IPS-NIHi11 (cell line): ENCODE data around the gene GNB3.

ENCODE experiments used
- DNase-seq: peaks from one replicate; pipeline ENCODE4 v3.0.0; 2012; ENCODE audit warnings: mixed read lengths, low spot score

Gene GNB3

DNA sequence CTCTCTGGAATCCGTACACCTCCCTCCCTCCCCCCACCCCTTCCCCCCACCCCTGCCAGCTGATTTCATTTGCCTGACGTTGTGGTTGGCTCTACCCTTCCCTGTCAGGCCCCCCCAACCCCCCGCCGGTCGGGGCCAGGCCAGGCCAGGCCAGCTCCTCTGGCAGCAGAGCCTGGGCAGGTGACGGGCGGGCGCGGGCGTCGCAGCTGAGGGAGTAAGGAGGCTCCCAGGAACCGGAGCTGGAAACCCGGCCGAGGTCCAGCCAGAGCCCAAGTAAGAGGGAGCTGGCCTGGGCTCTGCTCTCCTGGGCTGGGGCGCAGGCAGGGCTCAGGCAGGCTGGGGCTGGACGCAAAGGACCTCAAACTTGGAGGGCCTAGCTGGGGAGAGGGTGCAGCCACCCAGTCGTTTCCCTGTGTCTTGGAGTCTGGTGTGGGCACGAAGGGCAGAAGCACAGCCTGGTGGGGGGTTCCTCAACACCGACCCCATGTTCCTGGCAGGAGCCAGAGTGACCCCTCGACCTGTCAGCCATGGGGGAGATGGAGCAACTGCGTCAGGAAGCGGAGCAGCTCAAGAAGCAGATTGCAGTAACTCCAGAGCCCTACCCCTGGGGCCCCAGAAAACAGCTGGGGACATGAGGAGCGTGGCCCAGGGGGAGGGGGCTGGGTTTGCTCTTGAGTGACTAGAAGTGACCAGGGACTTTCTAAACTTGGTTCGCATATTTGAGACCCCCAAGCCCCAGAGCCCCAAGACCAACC is at the start of gene GNB3:
GNB3 (plus strand) TSS at position 165 of the 755 bp plus-strand sequence; CDS start at position 528, 363 bp downstream.
- DNase-seq = no peak

DNA sequence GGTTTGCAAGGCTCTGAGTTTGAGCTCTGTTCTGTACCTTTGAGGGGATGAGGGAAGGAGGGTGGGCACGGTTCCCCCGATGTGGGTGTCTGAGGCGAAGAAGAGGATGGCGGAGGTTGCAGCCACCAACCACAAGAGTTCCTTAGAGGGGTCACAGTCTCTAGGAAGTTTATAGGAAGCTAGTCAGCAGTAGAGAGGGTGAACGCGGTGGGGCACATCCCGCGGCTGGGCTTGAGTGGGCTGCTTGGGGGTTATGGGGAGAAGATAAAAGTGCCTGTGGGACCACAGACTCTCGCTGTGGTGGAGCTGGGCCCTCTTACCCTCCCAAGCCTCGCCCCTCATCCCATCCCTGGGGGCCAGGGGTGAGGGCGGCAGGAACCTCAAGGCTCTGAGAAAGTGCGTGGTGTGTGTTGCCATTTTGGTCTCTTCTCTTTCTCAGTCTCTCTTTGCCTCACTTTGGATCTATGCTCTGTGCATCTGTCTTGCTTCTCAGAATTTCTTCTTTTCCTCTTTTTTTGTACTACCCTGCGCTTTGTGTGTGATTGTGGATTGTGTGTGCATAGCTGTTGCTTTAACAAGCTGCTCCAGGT is 48.7 kb upstream of the GNB3 start:
- DNase-seq = no peak

DNA sequence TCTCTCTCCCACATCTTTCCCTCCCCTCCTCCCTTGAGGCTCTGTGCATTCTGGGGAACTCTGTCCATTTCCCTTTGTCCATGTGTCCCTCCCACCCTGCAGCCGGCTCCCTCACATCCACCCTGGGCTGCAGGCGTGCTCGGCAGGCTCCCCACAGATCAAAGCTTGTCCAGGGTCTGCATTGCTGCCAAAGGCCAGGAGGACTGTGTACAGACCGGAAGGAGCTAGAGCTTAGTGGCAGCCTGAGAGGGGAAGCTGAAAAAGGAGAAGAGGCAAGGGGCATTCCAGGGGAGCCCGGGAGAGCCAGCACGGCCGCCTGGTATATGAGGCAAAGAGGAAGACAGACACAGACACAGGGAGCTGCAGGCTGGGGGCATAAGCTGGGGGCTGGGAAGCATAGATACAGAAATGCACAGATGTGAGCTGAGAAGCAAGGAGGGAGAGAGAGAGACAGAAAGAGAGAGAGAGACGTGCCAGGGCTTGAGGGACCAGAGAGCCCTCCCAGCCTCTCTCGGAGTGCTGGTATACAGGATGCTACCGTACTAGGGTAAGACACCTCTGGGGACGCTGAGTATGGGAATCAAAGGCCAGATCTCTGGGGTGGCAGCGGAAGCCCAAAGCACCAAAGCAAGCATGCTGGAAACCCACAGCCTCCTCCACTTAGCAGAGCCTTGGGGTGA is 48.1 kb upstream of the GNB3 start:
- DNase-seq = peak; percentile 28

DNA sequence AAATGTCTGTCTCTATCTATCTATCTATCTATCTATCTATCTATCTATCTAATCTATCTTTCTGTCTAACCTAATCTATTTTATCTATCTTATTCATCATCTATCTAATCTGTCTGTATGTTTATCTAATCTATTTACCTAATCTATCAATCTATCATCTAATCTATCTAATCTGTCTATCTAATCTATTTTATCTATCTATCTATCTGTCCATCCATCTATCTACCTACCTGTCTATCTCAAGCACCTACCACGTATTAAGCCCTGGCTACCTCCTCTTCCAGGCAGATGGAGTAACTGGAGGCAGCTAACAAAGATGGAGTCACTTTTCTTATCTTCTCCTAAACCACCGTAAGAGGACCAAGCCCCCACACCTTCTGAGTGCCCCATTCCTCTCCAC is 45.6 kb upstream of the GNB3 start:
- no peak for DNase-seq

DNA sequence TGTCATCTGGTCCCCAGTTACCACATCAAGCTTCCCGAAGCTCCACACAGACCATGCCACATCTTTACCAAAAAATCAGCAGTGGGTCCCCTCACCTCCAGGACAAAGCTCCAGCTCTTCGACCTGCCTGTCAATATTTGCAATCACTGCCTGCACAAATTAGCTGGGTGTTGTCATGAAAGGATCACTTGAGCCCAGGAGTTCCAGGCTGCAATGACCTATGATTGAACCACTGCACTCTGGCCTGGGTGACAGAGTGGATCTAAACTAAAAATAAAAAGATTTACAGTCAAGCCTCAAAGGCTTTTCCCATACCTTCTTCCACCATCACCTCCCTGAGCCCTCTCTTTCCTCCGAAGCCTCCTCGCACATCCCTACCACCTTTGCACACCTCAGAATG is 44.1 kb upstream of the GNB3 start:
- DNase-seq = no peak

DNA sequence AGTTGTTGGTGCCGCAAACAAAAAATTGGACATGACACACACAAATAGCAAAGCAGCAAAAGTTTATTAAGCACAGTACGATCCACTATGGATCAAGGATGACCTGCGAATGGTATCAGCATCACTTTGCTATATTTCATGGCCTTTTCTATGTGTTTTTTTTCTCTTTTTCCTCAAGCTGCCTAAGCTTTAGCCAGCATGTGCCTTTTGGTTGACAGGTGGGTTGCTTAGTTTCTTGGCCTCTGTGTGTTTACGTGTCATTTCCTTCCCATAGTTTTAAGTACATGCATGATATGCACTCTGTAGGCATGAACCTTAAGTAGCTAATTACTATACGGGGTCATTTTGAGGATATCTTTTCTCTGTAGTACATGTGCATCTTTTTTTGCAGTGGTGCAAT is 41.6 kb upstream of the GNB3 start:
- no peak for DNase-seq

DNA sequence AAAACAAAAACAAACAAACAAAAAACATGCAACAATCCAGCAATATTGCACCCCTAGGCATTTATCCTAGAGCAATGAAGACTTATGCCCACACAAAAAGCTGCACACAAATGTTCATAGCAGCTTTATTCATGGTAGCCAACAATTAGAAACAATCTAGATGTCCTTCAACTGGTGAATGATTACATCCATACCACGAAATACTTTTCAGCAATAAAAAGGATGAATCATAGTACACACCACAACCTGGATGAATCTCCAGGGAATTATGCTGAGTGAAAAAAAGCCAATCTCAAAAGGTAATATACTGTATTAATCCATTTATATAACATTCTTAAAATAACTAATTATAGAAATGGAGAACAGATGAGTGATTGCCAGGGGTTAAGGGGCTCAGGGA is 33.6 kb upstream of the GNB3 start:
- no peak for DNase-seq

DNA sequence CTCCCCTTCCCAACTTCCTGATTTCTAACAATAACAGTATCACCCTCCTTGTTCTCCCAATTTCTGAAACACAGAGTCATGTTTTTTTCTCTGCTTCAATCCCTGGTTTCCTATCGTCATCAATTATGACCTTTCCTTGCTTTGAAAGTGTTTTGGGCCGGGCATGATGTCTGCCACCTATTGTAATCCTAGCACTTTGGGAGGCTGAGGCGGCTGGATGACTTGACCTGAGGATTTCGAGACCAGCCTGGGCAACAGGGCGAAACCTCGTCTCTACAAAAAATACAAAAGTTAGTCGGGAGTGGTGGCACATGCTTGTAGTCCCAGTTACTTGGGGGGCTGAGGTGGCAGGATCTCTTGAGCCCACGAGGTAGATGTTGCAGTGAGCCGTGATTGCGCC is 31.7 kb upstream of the GNB3 start:
- no peak for DNase-seq

DNA sequence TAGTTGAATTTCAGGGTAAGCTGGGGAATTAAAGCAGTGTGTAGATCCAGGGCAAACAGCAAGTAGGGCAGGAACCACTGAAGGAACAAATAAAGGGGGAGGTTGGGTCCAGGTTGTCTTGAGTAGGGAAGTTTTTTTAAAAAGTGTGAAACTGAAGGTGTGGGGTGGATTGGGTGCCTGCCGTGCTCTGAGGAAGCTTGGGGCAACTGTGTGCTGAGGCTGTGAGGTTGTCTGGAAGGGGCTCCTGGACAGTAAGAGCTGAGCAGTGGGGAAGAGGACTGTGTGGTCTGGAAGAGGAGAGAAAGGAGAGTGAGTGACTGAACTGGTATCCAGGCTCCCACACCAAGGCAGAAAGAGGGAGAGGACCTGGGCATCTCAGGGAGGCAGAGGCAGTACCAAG is 30.0 kb upstream of the GNB3 start:
- no peak for DNase-seq

DNA sequence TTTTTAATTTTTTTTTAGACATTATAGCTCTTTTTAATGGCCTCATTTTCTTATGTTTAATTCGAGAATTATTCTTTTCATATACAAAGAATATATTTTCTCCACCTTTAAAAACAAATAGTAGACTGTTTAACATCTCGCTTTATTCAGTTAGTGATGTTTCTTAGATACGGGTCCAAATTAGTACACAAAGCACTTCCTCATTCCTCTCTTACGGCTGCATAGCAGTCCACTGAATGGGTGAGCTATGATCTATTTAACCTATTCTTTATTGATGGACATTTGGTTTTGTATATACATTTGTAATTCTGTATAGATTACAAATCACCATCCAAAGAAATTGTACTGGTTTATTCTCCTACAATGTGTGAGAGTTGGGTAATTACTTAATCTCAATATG is 27.4 kb upstream of the GNB3 start:
- DNase-seq = no peak

DNA sequence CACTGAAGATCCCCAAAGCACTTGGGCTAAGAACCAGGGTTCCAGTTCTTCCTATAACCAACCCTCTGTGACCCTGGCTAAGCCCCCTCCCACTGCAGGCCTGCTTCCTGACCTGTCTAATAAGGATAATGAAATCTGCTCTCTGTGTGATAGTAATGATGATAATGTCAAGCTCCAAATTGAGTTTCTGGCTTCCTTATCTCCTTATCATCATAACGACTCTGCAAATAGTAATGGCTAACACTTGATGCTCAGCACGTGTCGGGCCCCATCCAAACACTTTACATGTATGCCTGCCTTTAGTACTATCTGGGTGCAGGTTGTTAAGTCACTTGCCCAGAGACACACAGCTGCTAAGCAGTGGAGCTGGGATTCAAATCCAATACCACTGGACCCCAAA is 24.1 kb upstream of the GNB3 start:
- no peak for DNase-seq

DNA sequence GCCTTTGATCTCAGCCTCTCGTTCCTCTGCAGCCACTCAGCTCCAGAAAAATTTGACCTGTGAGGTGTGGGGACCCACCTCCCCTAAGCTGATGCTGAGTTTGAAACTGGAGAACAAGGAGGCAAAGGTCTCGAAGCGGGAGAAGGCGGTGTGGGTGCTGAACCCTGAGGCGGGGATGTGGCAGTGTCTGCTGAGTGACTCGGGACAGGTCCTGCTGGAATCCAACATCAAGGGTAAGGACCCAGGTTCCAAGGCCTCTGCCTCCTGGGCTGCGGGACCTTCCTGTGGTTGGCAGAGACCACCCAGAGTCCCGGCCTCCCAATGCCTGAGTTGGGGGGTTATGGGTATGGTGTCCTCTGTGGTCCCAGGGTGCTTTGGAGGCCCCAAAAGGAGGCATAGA is 23.6 kb upstream of the GNB3 start:
- no peak for DNase-seq

DNA sequence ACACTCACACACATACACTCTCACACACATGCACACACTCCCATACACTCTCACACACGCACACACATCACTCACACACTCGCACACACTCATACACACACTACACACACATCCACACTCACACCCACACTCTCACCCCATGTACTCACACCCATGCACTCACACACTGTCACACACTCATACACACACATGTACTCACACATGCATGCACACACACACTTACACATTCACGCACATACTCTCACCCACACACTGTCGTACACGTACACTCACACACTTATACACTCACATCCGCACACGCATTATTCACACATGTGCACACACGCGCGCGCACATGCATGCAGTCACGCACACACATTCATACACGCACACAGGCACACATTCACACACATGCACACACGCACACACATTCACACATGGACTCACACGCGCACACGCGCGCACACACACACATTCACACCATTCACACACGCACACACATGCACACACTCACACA is 23.0 kb upstream of the GNB3 start:
- DNase-seq = no peak

DNA sequence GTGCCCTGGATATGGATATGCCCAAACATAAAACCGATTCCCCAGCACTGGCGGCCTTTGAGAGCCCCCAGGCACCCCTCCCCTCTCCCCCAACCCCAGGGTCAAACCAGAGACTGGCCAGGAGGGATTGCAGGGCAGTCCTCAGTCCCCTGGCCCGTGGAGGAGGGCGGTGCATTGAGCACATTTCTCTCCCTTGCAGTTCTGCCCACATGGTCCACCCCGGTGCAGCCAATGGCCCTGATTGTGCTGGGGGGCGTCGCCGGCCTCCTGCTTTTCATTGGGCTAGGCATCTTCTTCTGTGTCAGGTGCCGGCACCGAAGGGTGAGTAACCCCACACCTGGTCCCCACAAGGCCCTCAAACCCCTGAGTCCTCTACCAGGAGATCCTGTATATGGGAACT is 22.5 kb upstream of the GNB3 start:
- peak; percentile 73 for DNase-seq

DNA sequence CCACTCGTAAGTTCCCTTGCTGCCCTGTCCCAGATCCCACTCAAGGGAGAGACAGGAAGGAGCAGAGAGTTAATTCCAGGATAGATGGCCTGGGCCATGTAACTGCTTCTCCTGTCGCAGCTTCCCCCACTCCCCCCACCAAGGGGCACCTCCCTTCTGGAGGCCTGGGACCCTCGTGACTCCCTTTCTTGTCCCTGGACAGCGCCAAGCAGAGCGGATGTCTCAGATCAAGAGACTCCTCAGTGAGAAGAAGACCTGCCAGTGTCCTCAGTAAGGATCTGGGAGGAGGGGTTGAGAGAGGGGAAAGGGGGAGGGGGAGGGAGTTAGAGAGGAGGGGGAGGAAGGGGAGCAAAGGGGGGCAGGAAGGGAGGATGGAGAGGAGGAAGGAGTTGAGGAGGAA is 22.1 kb upstream of the GNB3 start:
- DNase-seq = no peak

DNA sequence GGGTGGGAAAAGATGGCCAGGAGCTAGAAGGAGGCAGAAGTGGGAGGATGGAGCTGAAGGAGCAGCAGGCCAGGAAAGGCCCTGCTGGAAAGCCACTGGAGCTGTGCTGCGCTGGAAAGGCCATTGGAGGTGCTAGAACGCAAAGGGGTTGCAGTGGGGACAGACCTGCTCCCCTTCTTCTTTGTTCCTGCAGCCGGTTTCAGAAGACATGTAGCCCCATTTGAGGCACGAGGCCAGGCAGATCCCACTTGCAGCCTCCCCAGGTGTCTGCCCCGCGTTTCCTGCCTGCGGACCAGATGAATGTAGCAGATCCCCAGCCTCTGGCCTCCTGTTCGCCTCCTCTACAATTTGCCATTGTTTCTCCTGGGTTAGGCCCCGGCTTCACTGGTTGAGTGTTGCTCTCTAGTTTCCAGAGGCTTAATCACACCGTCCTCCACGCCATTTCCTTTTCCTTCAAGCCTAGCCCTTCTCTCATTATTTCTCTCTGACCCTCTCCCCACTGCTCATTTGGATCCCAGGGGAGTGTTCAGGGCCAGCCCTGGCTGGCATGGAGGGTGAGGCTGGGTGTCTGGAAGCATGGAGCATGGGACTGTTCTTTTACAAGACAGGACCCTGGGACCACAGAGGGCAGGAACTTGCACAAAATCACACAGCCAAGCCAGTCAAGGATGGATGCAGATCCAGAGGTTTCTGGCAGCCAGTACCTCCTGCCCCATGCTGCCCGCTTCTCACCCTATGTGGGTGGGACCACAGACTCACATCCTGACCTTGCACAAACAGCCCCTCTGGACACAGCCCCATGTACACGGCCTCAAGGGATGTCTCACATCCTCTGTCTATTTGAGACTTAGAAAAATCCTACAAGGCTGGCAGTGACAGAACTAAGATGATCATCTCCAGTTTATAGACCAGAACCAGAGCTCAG is 21.4 kb upstream of the GNB3 start:
- no peak for DNase-seq

DNA sequence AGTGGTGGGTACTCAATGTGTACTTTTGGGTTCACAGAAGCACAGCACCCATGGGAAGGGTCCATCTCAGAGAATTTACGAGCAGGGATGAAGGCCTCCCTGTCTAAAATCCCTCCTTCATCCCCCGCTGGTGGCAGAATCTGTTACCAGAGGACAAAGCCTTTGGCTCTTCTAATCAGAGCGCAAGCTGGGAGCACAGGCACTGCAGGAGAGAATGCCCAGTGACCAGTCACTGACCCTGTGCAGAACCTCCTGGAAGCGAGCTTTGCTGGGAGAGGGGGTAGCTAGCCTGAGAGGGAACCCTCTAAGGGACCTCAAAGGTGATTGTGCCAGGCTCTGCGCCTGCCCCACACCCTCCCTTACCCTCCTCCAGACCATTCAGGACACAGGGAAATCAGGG is 20.6 kb upstream of the GNB3 start:
- DNase-seq = no peak

DNA sequence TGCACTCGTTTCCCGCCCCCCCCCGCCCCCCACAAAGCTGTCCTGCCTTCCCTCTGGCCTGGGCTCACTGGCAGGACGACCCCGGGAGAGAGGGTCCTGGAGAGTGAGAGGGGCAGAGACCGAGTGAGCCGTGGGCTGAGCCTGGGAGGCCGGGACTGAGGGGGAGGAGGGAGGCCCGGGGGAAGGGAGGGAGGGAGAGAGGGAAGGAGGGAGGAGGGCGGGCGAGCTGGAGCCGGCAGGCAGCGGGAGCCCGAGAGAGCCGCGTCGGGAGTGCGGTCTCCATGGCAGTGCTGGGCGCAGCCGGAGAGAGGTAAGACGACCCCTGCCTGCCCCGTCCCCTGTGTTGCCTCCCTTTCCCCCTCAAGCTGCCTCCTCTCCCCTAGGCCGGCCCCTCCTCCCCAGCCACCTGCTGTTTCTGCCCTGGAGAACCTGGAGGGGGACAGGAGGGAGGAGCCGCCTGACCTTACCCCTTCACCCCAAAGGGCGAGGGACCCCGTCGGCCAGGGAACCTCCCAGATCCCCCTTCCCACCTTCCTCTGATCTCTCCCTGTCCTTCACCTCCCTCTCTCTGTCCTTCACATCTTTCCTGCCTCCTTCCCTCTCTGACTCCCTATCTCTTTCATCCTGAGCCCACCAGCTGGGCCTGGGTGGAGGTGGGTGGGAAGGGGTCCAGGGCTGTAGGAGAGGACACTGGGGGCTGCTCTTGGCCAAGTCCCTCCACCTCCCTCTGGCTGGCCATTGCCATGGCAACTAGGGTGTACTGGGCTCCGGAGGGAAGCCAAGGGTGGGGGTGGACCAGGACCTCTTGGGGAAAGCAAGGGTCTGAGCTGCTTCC is 18.9 kb upstream of the GNB3 start, which contains the start of gene GPR162:
GPR162 (plus strand) TSS at position 231 of the 835 bp plus-strand sequence. CDS start 2,078 bp downstream, outside the sequence.
- DNase-seq = peak; percentile 87

DNA sequence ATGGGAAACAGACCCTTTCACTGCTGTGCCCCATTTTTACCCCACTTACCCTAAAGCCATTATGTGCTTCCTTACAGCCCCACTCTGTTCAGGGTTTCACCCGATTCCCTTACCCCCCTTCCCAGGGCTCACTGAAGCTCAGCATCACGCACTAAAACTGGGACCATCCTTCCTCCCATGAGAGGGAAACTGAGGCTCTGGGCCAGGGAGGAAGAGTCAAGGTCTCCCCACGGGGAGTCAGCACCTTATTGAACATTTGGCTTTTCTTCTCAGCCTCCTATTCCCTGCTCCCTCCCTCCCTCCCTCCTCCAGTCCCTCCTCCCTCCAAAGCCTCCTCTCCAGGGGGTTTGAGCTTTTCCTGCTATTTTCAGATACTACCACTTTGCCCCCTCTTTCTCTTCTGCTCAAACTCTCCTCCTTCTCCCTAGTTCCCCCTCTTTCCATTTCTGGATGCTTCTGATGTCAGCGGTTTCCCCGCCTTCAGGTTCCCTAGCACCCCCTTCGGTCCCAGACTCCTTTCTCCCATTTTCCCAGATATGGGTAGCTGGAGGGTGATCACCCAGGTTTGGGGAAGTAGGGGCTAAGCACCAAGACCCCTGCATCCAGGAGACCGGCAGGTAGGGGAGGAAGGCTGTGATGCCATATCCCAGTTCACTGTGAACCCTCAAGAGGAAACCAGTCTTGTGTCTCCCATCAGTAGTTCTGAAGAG is 18.1 kb upstream of the GNB3 start:
- DNase-seq = no peak
